Tibial nerve (tissue), 4 donors: Measurements from ENCODE around the gene AFAP1. TPM values are rescaled to one million over a fixed set of nuclear protein-coding genes. Genes with fewer than 3 reads are reported as not detected.

Experiments
- DNase-seq, 2 donors: peaks; one replicate each; pipeline ENCODE4 v3.0.0-alpha.2; 2019; ENCODE audit warnings: low spot score in 2 of 2
- H3K27ac ChIP-seq, 4 donors: fragments of 200-600 bp; sonication (generic) in 3 of 4; one replicate each; pipeline ENCODE4 v1.5.1; 2017 to 2019; ENCODE audit warnings: mild to moderate bottlenecking in 1 of 4
- H3K27me3 ChIP-seq, 2 donors: fragments of 200-600 bp; sonication (generic) in 1 of 2; one replicate each; pipeline versions ENCODE4 v1.5.1 to v1.6.0; 2017 to 2019
- H3K36me3 ChIP-seq, 3 donors: fragments of 200-600 bp; sonication (generic); one replicate each; pipeline ENCODE4 v1.5.1; 2018 to 2019
- H3K4me1 ChIP-seq, 4 donors: fragments of 200-600 bp; sonication (generic) in 3 of 4; one replicate each; pipeline ENCODE4 v1.5.1; 2017 to 2019
- H3K4me3 ChIP-seq, 4 donors: fragments of 200-600 bp; sonication (generic) in 3 of 4; one replicate each; pipeline ENCODE4 v1.5.1; 2017 to 2019; ENCODE audit warnings: mild to moderate bottlenecking in 1 of 4, moderate library complexity in 1 of 4
- H3K9me3 ChIP-seq, 4 donors: fragments of 200-600 bp; sonication (generic) in 3 of 4; one replicate each; pipeline ENCODE4 v1.5.1; 2017 to 2019
- CTCF ChIP-seq, 5 experiments: fragments of 200-600 bp in 3 of 5; fragments of 450-650 bp in 2 of 5; sonication (generic) in 3 of 5; IDR thresholded peaks; one replicate each; pipeline ENCODE4 v1.5.1; 2016 to 2019; ENCODE audit warnings: antibody characterized with exemption in 5 of 5, mild to moderate bottlenecking in 3 of 5, moderate library complexity in 2 of 5
- EP300 ChIP-seq, 2 donors: sonication (generic); formaldehyde crosslinking; IDR thresholded peaks; one replicate each; pipeline ENCODE4 v1.6.1; 2017; ENCODE audit warnings: antibody characterized with exemption in 2 of 2, mild to moderate bottlenecking in 1 of 2
- POLR2A ChIP-seq, 2 donors: fragments of 450-650 bp; IDR thresholded peaks; one replicate each; pipeline ENCODE4 v1.6.1; 2017; ENCODE audit warnings: antibody characterized with exemption in 2 of 2, mild to moderate bottlenecking in 2 of 2, moderate library complexity in 2 of 2
- WGBS, 2 donors: methylation state at CpG; one replicate each; pipeline ENCODE4 v1.1.5; 2018; 5-methylcytosine and 5-hydroxymethylcytosine counted together
- total RNA-seq, 4 donors: library from RNA; depleted of rRNA; stranded (reverse); fragments of >200 nt; gene quantifications; one replicate each; pipeline ENCODE4 v1.1.0, GENCODE V29; 2016

The AFAP1 gene
- total RNA-seq, 4 donors from 2014 or later = 23.2 to 34.9 (median 32.1) TPM

- no peak for DNase-seq
- 86 to 91% methylated on average over 7 of the region's 7 CpGs for WGBS, 2 donors
- H3K27ac ChIP-seq = peak overlapping the region in 1 of 4 donors; percentile 14
- H3K4me3 ChIP-seq = no peak overlapping the region
- no peak for TF ChIP-seq POLR2A (IDR thresholded peaks at IDR 0.05)
- no peak for TF ChIP-seq EP300 (IDR thresholded peaks at IDR 0.05)
- TF ChIP-seq CTCF (IDR thresholded peaks at IDR 0.05) = no peak
- no peaks in the 10 kb centered on the region for H3K9me3 ChIP-seq
- H3K4me1 ChIP-seq = peaks cover 0 to 18% (median 5%) of the 10 kb centered on the region in 4 donors
- peaks cover 0 to 34% (median 0%) of the 10 kb centered on the region in 3 donors for H3K36me3 ChIP-seq
- H3K27me3 ChIP-seq = peaks cover 0 to 2% of the 10 kb centered on the region in 2 donors
Measured at GRCh38 chr4:7759635-7760034, 180.0 kb downstream of the AFAP1 start.

GRCh38 chr4:7759216-7759615, 180.4 kb downstream of the AFAP1 start:
- Histone ChIP-seq H3K9me3 (no peaks in the 10 kb centered on the region), H3K36me3 (peaks cover 0 to 29% (median 0%) of the 10 kb centered on the region in 3 donors), H3K4me1 (peaks cover 0 to 18% (median 5%) of the 10 kb centered on the region in 4 donors), H3K4me3 (no peak overlapping the region), H3K27ac (no peak overlapping the region), H3K27me3 (peaks cover 0 to 2% of the 10 kb centered on the region in 2 donors)
- no peak for TF ChIP-seq EP300 (IDR thresholded peaks at IDR 0.05)
- no peak for DNase-seq
- WGBS, 2 donors = 69 to 80% methylated on average over 12 of the region's 12 CpGs

GRCh38 chr4:7758476-7758875, 181.2 kb downstream of the AFAP1 start:
- DNase-seq = no peak
- TF ChIP-seq EP300 (IDR thresholded peaks at IDR 0.05) (no peak), CTCF (IDR thresholded peaks at IDR 0.05) (no peak), POLR2A (IDR thresholded peaks at IDR 0.05) (no peak)
- peak overlapping the region in 2 of 4 donors; percentile 42 to 43 for H3K27ac ChIP-seq
- peaks cover 0 to 22% (median 0%) of the 10 kb centered on the region in 3 donors for H3K36me3 ChIP-seq
- no peak overlapping the region for H3K4me3 ChIP-seq
- peaks cover 0 to 2% of the 10 kb centered on the region in 2 donors for H3K27me3 ChIP-seq
- H3K4me1 ChIP-seq = peaks cover 0 to 18% (median 5%) of the 10 kb centered on the region in 4 donors
- H3K9me3 ChIP-seq = no peaks in the 10 kb centered on the region
- 84 to 92% methylated on average over 11 of the region's 11 CpGs for WGBS, 2 donors

- no peaks in the 10 kb centered on the region for H3K9me3 ChIP-seq
- TF ChIP-seq CTCF (IDR thresholded peaks at IDR 0.05) = no peak
- TF ChIP-seq EP300 (IDR thresholded peaks at IDR 0.05) = peak in 1 of 2 donors; percentile 50
- H3K4me1 ChIP-seq = peaks cover 0 to 18% (median 5%) of the 10 kb centered on the region in 4 donors
- peaks cover 0 to 2% of the 10 kb centered on the region in 2 donors for H3K27me3 ChIP-seq
- peak overlapping the region in 2 of 4 donors; percentile 42 to 43 for H3K27ac ChIP-seq
- DNase-seq = peak in 1 of 2 donors; percentile 48
- peaks cover 0 to 16% (median 0%) of the 10 kb centered on the region in 3 donors for H3K36me3 ChIP-seq
- WGBS, 2 donors = 52 to 60% methylated on average over 22 of the region's 22 CpGs
- H3K4me3 ChIP-seq = no peak overlapping the region
Measured at GRCh38 chr4:7757501-7758471, 181.9 kb downstream of the AFAP1 start.

GRCh38 chr4:7756561-7757355, 182.9 kb downstream of the AFAP1 start:
- no peak for DNase-seq
- H3K4me1 ChIP-seq = peaks cover 0 to 18% (median 5%) of the 10 kb centered on the region in 4 donors
- H3K27me3 ChIP-seq = peaks cover 0 to 2% of the 10 kb centered on the region in 2 donors
- 79 to 86% methylated on average over 30 to 32 of the region's 32 CpGs for WGBS, 2 donors
- no peaks in the 10 kb centered on the region for H3K9me3 ChIP-seq
- H3K36me3 ChIP-seq = peaks cover 0 to 16% (median 0%) of the 10 kb centered on the region in 3 donors
- H3K4me3 ChIP-seq = no peak overlapping the region
- H3K27ac ChIP-seq = peak overlapping the region in 2 of 4 donors; percentile 42 to 43
- no peak for TF ChIP-seq CTCF (IDR thresholded peaks at IDR 0.05)
- TF ChIP-seq EP300 (IDR thresholded peaks at IDR 0.05) = no peak
- TF ChIP-seq POLR2A (IDR thresholded peaks at IDR 0.05) = no peak
